HepG2 (cell line): ENCODE measurements around the gene CENPC. TPM values are rescaled to one million over a fixed set of nuclear protein-coding genes. Genes with fewer than 3 reads are reported as not detected.

Source experiments
- ATAC-seq: fragments of 200-7000 bp; cut with Tn5 transposase; 3 replicates; pipeline ENCODE4 v1.9.1; 2020; ENCODE audit warnings: mild to moderate bottlenecking, moderate library complexity
- BruUV-seq: library from RNA; stranded (reverse); fragments of 400-500 nt; replicated peaks from 2 replicates; lab custom pipeline; 2021; lab: Mats Ljungman, UMichigan
- CTCF ChIA-PET: fragments of 300-600 bp; formaldehyde crosslinking; extraction: SDS; loops from one replicate; lab custom pipeline; 2021; ENCODE audit warnings: low total read pairs, inconsistent platforms, low intra/inter-chr PET ratio; lab: Yijun Ruan, JAX
- POLR2A ChIA-PET: fragments of 350-600 bp; sonication (Branson Sonifier 250); formaldehyde crosslinking; loops from one replicate; lab custom pipeline; 2020; ENCODE audit warnings: antibody characterized with exemption, inconsistent platforms; lab: Yijun Ruan, JAX
- DNase-seq: peaks from one replicate; pipeline ENCODE4 v3.0.0-alpha.2; 2015; ENCODE audit warnings: low spot score
- FAIRE-seq: peaks from 3 replicates; lab custom pipeline; 2011; peaks lifted over from hg19 to GRCh38; lab: Jason Lieb, UNC
- H2AFZ ChIP-seq: one replicate; pipeline ENCODE4 v1.6.1; 2011; ENCODE audit warnings: low read length, inconsistent platforms
- H3K27ac ChIP-seq: fragments of 300-600 bp; 3 replicates; pipeline ENCODE4 v1.8.0; 2011; ENCODE audit warnings: mixed run types, mild to moderate bottlenecking, mixed read lengths, low read length, inconsistent platforms; ENCODE audit not compliant: insufficient read depth; ENCODE audit errors: extremely low read length
- H3K27me3 ChIP-seq, 2 experiments: fragments of 200-600 bp in 1 of 2; 2 replicates in 1 of 2; 3 replicates in 1 of 2; pipeline versions ENCODE4 v1.6.0 to v1.8.0; 2011; ENCODE audit warnings: low read length in 2 of 2, mild to moderate bottlenecking in 2 of 2, moderate library complexity in 2 of 2, inconsistent platforms in 1 of 2; ENCODE audit not compliant: insufficient read depth in 2 of 2, control insufficient read depth in 1 of 2
- H3K36me3 ChIP-seq, 2 experiments: fragments of 200-600 bp in 1 of 2; replicated peaks in 1 of 2; 2 replicates in 1 of 2; 3 replicates in 1 of 2; pipeline versions ENCODE4 v1.5.1 to v1.8.0; 2011; ENCODE audit warnings: low read length in 2 of 2, inconsistent platforms in 1 of 2; ENCODE audit not compliant: insufficient read depth in 2 of 2, control insufficient read depth in 1 of 2
- H3K4me1 ChIP-seq: 2 replicates; pipeline ENCODE4 v1.5.1; 2012; ENCODE audit warnings: low read length, inconsistent platforms; ENCODE audit not compliant: insufficient read depth
- H3K4me2 ChIP-seq: 2 replicates; pipeline ENCODE4 v1.6.0; 2011; ENCODE audit warnings: low read depth, low read length, inconsistent platforms
- H3K4me3 ChIP-seq, 3 experiments: fragments of 200-600 bp in 1 of 3; sonication (generic), shearing (Covaris generic) in 1 of 3; replicated peaks in 1 of 3; 2 replicates each; pipeline ENCODE4 v1.5.1; 2011 to 2016; ENCODE audit warnings: low read length in 3 of 3, inconsistent platforms in 2 of 3, low read depth in 2 of 3, mild to moderate bottlenecking in 2 of 3, control low read depth in 1 of 3, mixed read lengths in 1 of 3; ENCODE audit not compliant: insufficient read depth in 1 of 3
- H3K79me2 ChIP-seq: one replicate; pipeline ENCODE4 v1.6.1; 2011; ENCODE audit warnings: low read length, inconsistent platforms; ENCODE audit not compliant: insufficient read depth
- H3K9ac ChIP-seq: 2 replicates; pipeline ENCODE4 v1.6.0; 2011; ENCODE audit warnings: mild to moderate bottlenecking, low read depth, low read length, inconsistent platforms; ENCODE audit not compliant: insufficient read depth
- H3K9me3 ChIP-seq: 2 replicates; pipeline ENCODE4 v1.5.1; 2012; ENCODE audit warnings: mild to moderate bottlenecking, low read length
- H4K20me1 ChIP-seq: 2 replicates; pipeline ENCODE4 v1.6.0; 2011; ENCODE audit warnings: inconsistent platforms, mild to moderate bottlenecking, low read length, moderate library complexity; ENCODE audit not compliant: insufficient read depth
- FIP1L1 ChIP-seq: fragments of 200-400 bp; formaldehyde crosslinking; IDR thresholded peaks from 2 replicates; pipeline ENCODE4 v1.6.1; 2018; ENCODE audit warnings: low read depth, mild to moderate bottlenecking, low read length, moderate library complexity, borderline replicate concordance; ENCODE audit not compliant: insufficient read depth
- HMG20A ChIP-seq: IDR thresholded peaks from 2 replicates; pipeline ENCODE4 v1.6.1; 2016; ENCODE audit warnings: borderline replicate concordance
- HMG20B ChIP-seq: conservative IDR thresholded peaks from 2 replicates; pipeline ENCODE4 v1.6.1; 2016; ENCODE audit warnings: missing genetic modification reagents, missing compliant biosample characterization
- KDM1A ChIP-seq: IDR thresholded peaks from 2 replicates; pipeline ENCODE4 v1.6.1; 2016; ENCODE audit warnings: missing compliant biosample characterization
- ZBTB46 ChIP-seq: sonication (generic); formaldehyde crosslinking; IDR thresholded peaks from 2 replicates; pipeline ENCODE4 v1.4.0; 2020; ENCODE audit warnings: mild to moderate bottlenecking, missing genetic modification reagents, borderline replicate concordance
- WGBS: methylation state at CpG from one replicate; pipeline ENCODE4 v1.1.6; 2017; ENCODE audit warnings: low lambda C conversion rate; 5-methylcytosine and 5-hydroxymethylcytosine counted together
- in situ Hi-C: cut with HindIII; loops from 2 replicates; pipeline ENCODE4 v1.10.0; 2017; ENCODE audit warnings: low pct_unique_long_range_greater_than_20kb; ENCODE audit not compliant: extremely low pct_ligation_motif_present
- intact Hi-C: fragments of 100-400 bp; cut with micrococcal nuclease; formaldehyde crosslinking; loops from one replicate; pipeline ENCODE4 v1.10.0; 2022; ENCODE audit not compliant: unreplicated experiment
- polyA plus RNA-seq, 8 experiments: library from polyadenylated mRNA; depleted of rRNA in 3 of 8; stranded (reverse) in 7 of 8; unstranded in 1 of 8; fragments of >200 nt; fragmentation: Illumina TruSeq in 4 of 8; extraction: Trizol in 4 of 8; gene quantifications; 2 replicates each; pipeline versions ENCODE4 v1.2.1 to v1.2.3, GENCODE V29; 2011 to 2016; ENCODE audit warnings: low read depth in 4 of 8, missing spikeins in 1 of 8, mixed read lengths in 1 of 8; ENCODE audit not compliant: insufficient read depth in 1 of 8
- total RNA-seq, 5 experiments: library from RNA; depleted of rRNA; stranded (reverse); fragments of >200 nt; fragmentation: Illumina TruSeq; extraction: Trizol; gene quantifications; 2 replicates each; pipeline ENCODE4 v1.2.3, GENCODE V29; 2016; ENCODE audit warnings: low read depth in 1 of 5
- TF ChIP-seq, protein P1 (sequence below): sonication (generic); formaldehyde crosslinking; IDR thresholded peaks from 2 replicates; pipeline ENCODE4 v1.5.0; 2020; ENCODE audit warnings: mild to moderate bottlenecking, missing genetic modification reagents
- TF ChIP-seq, protein P2 (sequence below), 2 experiments: fragments of 450-650 bp in 1 of 2; sonication (generic) in 1 of 2; formaldehyde crosslinking in 1 of 2; IDR thresholded peaks; 2 replicates each; pipeline versions ENCODE4 v1.6.1 to v1.8.0; 2016 to 2022; ENCODE audit warnings: antibody characterized with exemption in 1 of 2, mild to moderate bottlenecking in 1 of 2, missing genetic modification reagents in 1 of 2

The CENPC gene
- total and polyA plus RNA-seq, 2 of the 13 experiments (the other 11 are each of a cell fraction or from before 2014, with no cell fraction given) = 4.7 to 16.4 TPM

- WGBS = 95% methylated on average over 2 of the region's 2 CpGs
- ChIA-PET CTCF (no interaction called here), POLR2A (no interaction called here)
- DNase-seq (no peak), ATAC-seq (no peak), FAIRE-seq (no peak)
- no peak overlapping the region for H3K4me3 ChIP-seq
- no peaks in the 10 kb centered on the region for H3K27me3 ChIP-seq
- no peak overlapping the region for H3K4me2 ChIP-seq
- in situ Hi-C loops = no loop called here
- H2AFZ ChIP-seq = no peak overlapping the region
- no peaks in the 10 kb centered on the region for H3K9me3 ChIP-seq
- TF ChIP-seq, protein P1, sequence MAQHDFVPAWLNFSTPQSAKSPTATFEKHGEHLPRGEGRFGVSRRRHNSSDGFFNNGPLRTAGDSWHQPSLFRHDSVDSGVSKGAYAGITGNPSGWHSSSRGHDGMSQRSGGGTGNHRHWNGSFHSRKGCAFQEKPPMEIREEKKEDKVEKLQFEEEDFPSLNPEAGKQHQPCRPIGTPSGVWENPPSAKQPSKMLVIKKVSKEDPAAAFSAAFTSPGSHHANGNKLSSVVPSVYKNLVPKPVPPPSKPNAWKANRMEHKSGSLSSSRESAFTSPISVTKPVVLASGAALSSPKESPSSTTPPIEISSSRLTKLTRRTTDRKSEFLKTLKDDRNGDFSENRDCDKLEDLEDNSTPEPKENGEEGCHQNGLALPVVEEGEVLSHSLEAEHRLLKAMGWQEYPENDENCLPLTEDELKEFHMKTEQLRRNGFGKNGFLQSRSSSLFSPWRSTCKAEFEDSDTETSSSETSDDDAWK (CRISPR knock-in tag) = no peak
- TF ChIP-seq ZBTB46 (CRISPR knock-in tag) (no peak), KDM1A (CRISPR knock-in tag) (no peak), FIP1L1 (no peak), HMG20A (CRISPR knock-in tag) (no peak), HMG20B (CRISPR knock-in tag) (no peak)
- TF ChIP-seq, protein P2, sequence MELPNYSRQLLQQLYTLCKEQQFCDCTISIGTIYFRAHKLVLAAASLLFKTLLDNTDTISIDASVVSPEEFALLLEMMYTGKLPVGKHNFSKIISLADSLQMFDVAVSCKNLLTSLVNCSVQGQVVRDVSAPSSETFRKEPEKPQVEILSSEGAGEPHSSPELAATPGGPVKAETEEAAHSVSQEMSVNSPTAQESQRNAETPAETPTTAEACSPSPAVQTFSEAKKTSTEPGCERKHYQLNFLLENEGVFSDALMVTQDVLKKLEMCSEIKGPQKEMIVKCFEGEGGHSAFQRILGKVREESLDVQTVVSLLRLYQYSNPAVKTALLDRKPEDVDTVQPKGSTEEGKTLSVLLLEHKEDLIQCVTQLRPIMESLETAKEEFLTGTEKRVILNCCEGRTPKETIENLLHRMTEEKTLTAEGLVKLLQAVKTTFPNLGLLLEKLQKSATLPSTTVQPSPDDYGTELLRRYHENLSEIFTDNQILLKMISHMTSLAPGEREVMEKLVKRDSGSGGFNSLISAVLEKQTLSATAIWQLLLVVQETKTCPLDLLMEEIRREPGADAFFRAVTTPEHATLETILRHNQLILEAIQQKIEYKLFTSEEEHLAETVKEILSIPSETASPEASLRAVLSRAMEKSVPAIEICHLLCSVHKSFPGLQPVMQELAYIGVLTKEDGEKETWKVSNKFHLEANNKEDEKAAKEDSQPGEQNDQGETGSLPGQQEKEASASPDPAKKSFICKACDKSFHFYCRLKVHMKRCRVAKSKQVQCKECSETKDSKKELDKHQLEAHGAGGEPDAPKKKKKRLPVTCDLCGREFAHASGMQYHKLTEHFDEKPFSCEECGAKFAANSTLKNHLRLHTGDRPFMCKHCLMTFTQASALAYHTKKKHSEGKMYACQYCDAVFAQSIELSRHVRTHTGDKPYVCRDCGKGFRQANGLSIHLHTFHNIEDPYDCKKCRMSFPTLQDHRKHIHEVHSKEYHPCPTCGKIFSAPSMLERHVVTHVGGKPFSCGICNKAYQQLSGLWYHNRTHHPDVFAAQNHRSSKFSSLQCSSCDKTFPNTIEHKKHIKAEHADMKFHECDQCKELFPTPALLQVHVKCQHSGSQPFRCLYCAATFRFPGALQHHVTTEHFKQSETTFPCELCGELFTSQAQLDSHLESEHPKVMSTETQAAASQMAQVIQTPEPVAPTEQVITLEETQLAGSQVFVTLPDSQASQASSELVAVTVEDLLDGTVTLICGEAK (IDR thresholded peaks at IDR 0.05) = no peak
- TF ChIP-seq, protein P2 (CRISPR knock-in tag; IDR thresholded peaks at IDR 0.05) = no peak
- intact Hi-C loops = no loop called here
- BruUV-seq = no TSS peak
- H3K27ac ChIP-seq = no peak overlapping the region
- H3K36me3 ChIP-seq = peaks cover 0 to 4% of the 10 kb centered on the region in 2 experiments; a peak in 3 of 5 replicates
- H3K79me2 ChIP-seq = no peaks in the 10 kb centered on the region
- H4K20me1 ChIP-seq = no peaks in the 10 kb centered on the region
- H3K9ac ChIP-seq = no peak overlapping the region
- H3K4me1 ChIP-seq = no peaks in the 10 kb centered on the region
These were observed 45.5 kb downstream of the CENPC start for GRCh38 chr4:67499799-67500198.
